T47D (cell line): Measurements from ENCODE around the gene OR5H15.
"Not testable (repeated sequence)": the region's sequence is repeated elsewhere in the genome, so short reads cannot be mapped to it uniquely, and the experiment has no call there.

Experiments used
- DNase-seq, 2 experiments: peaks; one replicate each; pipeline versions ENCODE4 v3.0.0 to v3.0.0-alpha.2; 2011 to 2012; ENCODE audit warnings: low read depth in 1 of 2, low spot score in 1 of 2
- JUND ChIP-seq: IDR thresholded peaks from 2 replicates; pipeline ENCODE4 v1.6.1; 2012; ENCODE audit warnings: low read depth
- in situ Hi-C: cut with HindIII; loops from 2 replicates; pipeline ENCODE4 v1.10.0; 2016; ENCODE audit warnings: low sequenced_read_pairs, low pct_unique_long_range_greater_than_20kb

OR5H15 gene

GRCh38 chr3:98166396-98166795, at the start of gene OR5H15:
Gene OR5H15 (plus strand): TSS chr3:98166696. CDS start chr3:98168700, 2,004 bp downstream.
- TF ChIP-seq JUND = no peak
- no peak for DNase-seq
- in situ Hi-C loops = no loop called here

- TF ChIP-seq JUND = no peak
- in situ Hi-C loops = no loop called here
These were observed 36.1 kb upstream of the OR5H15 start, which contains the start of gene OR5H1 for GRCh38 chr3:98130421-98130820. Gene OR5H1 (plus strand): TSS chr3:98130721. CDS start chr3:98132698, 1,977 bp downstream.

GRCh38 chr3:98136631-98137030, 29.9 kb upstream of the OR5H15 start:
- in situ Hi-C loops = no loop called here
- no peak for TF ChIP-seq JUND
- no peak for DNase-seq

More at GRCh38 chr3:98130421-98130820, 36.1 kb upstream of the OR5H15 start, which contains the start of gene OR5H1:
- no peak for DNase-seq

- in situ Hi-C loops, DNase-seq: not testable (repeated sequence)
These were observed 28.5 kb upstream of the OR5H15 start for GRCh38 chr3:98137826-98138557.

- in situ Hi-C loops = no loop called here
- no peak for TF ChIP-seq JUND
- DNase-seq = no peak
These were observed 26.0 kb upstream of the OR5H15 start for GRCh38 chr3:98140531-98140930.

GRCh38 chr3:98147179-98147578, 19.3 kb upstream of the OR5H15 start, which contains the start of gene OR5H14:
Gene OR5H14 (plus strand): TSS chr3:98147479. CDS start chr3:98149386, 1,907 bp downstream.
- TF ChIP-seq JUND = no peak
- no peak for DNase-seq
- in situ Hi-C loops = no loop called here

- DNase-seq = no peak
- TF ChIP-seq JUND = no peak
- in situ Hi-C loops = no loop called here
These were observed 17.7 kb upstream of the OR5H15 start for GRCh38 chr3:98148751-98149150.

- in situ Hi-C loops, DNase-seq: not testable (repeated sequence)
These were observed 17.0 kb upstream of the OR5H15 start for GRCh38 chr3:98149456-98149855.

- no peak for TF ChIP-seq JUND
These were observed 15.3 kb upstream of the OR5H15 start for GRCh38 chr3:98151241-98151640.

GRCh38 chr3:98171071-98171470, 4.6 kb downstream of the OR5H15 start:
- DNase-seq = no peak
- in situ Hi-C loops = no loop called here
- no peak for TF ChIP-seq JUND

More at GRCh38 chr3:98151241-98151640, 15.3 kb upstream of the OR5H15 start:
- DNase-seq = no peak
- in situ Hi-C loops = no loop called here

GRCh38 chr3:98172621-98173020, 6.1 kb downstream of the OR5H15 start:
- in situ Hi-C loops = no loop called here
- DNase-seq = peak in 1 of 2 experiments; percentile 23
- no peak for TF ChIP-seq JUND

- TF ChIP-seq JUND = no peak
- DNase-seq = no peak
- in situ Hi-C loops = no loop called here
These were observed 13.9 kb downstream of the OR5H15 start for GRCh38 chr3:98180319-98180890.

GRCh38 chr3:98182196-98182595, 15.7 kb downstream of the OR5H15 start:
- no peak for DNase-seq
- in situ Hi-C loops = no loop called here
- no peak for TF ChIP-seq JUND

- DNase-seq = peak in 1 of 2 experiments; percentile 54
- in situ Hi-C loops = no loop called here
- no peak for TF ChIP-seq JUND
These were observed 18.7 kb downstream of the OR5H15 start for GRCh38 chr3:98185180-98185579.
